Astrocyte of the spinal cord (primary cell): ENCODE measurements around the gene BMPR2.
"Not testable (repeated sequence)": the region's sequence is repeated elsewhere in the genome, so short reads cannot be mapped to it uniquely, and the experiment has no call there.

Experiments
- DNase-seq: peaks from one replicate; pipeline ENCODE4 v3.0.0; 2011; ENCODE audit warnings: low read depth, low spot score
- H3K4me3 ChIP-seq: 2 replicates; pipeline ENCODE4 v1.5.1; 2011; ENCODE audit warnings: low read depth, mild to moderate bottlenecking, low read length, moderate library complexity
- CTCF ChIP-seq: IDR thresholded peaks from 2 replicates; pipeline ENCODE4 v1.5.1; 2012; ENCODE audit warnings: low read depth, mild to moderate bottlenecking, low read length, inconsistent platforms
- in situ Hi-C: cut with HindIII; loops from 2 replicates; pipeline ENCODE4 v1.10.0; 2017; ENCODE audit warnings: low sequenced_read_pairs

Gene BMPR2

GRCh38 chr2:202426751-202427150 lies 50.6 kb downstream of the BMPR2 start:
- DNase-seq: no peak
- no peak for TF ChIP-seq CTCF
- no peak overlapping the region for H3K4me3 ChIP-seq
- in situ Hi-C loops: no loop called here

DNA sequence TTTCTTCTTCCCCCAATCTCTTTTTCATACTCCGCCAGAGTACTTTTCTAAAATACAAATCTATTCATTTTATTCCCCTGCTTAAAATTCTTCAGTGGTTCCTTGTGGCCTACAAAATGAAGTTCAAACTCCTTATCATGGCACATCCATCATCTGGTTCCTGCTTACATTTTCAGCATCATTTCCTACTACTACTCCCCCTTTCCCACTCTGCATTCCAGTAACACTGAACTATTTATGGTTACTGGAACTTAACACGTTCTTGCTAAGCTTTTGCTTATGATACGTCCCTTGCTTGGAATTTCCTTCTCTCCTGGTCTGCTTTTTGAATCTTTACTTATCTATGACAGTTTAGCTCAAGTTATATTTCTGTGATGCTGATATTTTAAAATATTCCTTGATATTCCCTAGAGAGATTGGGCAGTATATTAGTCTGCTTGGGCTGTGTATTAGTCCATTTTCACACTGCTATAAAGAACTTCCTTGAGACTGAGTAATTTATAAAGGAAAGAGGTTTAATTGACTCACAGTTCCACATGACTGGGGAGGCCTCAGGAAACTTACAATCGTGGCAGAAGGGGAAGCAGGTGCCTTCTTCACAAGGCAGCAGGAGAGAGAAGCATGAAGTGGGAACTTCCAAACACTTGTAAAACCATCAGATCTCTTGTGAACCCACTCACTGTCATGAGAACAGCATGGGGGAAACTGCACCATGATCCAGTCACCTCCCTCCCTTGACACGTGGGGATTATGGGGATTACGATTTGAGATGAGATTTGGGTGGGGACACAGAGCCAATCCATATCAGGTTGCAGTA lies 53.2 kb downstream of the BMPR2 start:
- no peak overlapping the region for H3K4me3 ChIP-seq
- in situ Hi-C loops: no loop called here
- peak; percentile 45 for DNase-seq
- no peak for TF ChIP-seq CTCF

GRCh38 chr2:202432776-202433175 lies 56.6 kb downstream of the BMPR2 start:
- TF ChIP-seq CTCF: no peak
- in situ Hi-C loops: no loop called here
- H3K4me3 ChIP-seq: no peak overlapping the region
- no peak for DNase-seq

GRCh38 chr2:202434472-202434871 lies 58.3 kb downstream of the BMPR2 start:
- no peak for DNase-seq
- TF ChIP-seq CTCF: no peak
- no peak overlapping the region for H3K4me3 ChIP-seq
- in situ Hi-C loops: no loop called here

- TF ChIP-seq CTCF: no peak
- DNase-seq: peak; percentile 17
- in situ Hi-C loops: no loop called here
- H3K4me3 ChIP-seq: no peak overlapping the region
Observed at GRCh38 chr2:202436626-202437025, 60.5 kb downstream of the BMPR2 start.

DNA sequence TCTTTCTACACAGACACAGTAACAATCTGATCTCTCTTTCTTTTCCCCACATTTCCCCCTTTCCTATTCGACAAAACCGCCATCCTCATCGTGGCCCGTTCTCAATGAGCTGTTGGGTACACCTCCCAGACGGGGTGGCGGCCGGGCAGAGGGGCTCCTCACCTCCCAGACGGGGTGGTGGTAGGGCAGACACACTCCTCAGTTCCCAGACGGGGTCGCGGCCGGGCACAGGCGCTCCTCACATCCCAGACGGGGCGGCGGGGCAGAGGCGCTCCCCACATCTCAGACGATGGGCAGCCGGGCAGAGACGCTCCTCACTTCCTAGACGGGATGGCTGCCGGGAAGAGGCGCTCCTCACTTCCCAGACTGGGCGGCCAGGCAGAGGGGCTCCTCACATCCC lies 64.0 kb downstream of the BMPR2 start:
- DNase-seq, in situ Hi-C loops, H3K4me3 ChIP-seq: not testable (repeated sequence)

- in situ Hi-C loops: no loop called here
- no peak for TF ChIP-seq CTCF
- DNase-seq: no peak
- H3K4me3 ChIP-seq: no peak overlapping the region
Observed at GRCh38 chr2:202442882-202443281, 66.8 kb downstream of the BMPR2 start.
